Measurements from ENCODE around the gene SORT1. TPM values are rescaled to one million over a fixed set of nuclear protein-coding genes. Genes with fewer than 3 reads are reported as not detected.

The SORT1 gene
- total and polyA plus RNA-seq, 12 donors = 32.8 to 235 (median 119) TPM

DNA sequence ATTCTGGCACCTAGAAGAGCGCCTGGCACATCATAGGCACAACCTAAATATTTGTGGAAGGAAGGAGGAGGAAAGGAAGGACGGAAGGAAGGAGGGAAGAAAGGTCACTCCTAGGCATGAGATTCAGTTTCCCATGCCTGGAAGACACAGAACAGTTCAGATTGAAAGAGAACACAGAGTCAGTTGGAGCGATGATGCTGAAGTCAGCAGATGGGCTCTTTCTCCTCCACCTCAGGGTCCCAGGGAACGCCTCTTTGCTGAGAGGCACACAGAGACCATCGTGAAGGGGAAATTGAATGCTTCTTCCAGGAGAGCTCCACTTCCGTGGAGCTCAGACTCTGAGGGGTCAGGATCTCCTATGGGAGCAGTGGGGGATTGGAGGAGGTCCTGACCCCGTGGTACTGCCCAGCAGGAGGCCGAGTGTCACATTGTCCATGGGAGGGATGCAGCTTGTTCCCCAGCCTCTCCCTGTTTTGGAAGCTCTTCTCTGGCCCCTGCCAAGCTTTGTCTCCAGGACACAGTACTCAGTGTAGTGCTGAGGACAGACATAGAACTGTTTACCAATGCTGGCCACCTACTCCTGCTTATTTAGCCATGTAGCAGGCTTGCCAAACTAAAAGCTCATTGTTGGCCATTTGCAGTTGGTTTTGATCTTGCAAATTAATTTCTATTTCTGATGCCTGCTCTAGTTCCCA lies 93.3 kb downstream of the SORT1 start:
- intact Hi-C loops (cut with DNase I) = no loop called here
- Histone ChIP-seq H3K27ac (peak overlapping the region in 6 of 10 donors; percentile 32 to 50 (median 40)), H3K4me3 (no peak overlapping the region), H3K36me3 (peaks cover 0 to 8% (median 0%) of the 10 kb centered on the region in 9 donors), H3K27me3 (no peaks in the 10 kb centered on the region), H3K4me1 (peaks cover 9 to 70% (median 46%) of the 10 kb centered on the region in 9 donors), H3K9me3 (no peaks in the 10 kb centered on the region)
- no peak for TF ChIP-seq CTCF (IDR thresholded peaks at IDR 0.05)
- ATAC-seq = peak in 7 of 8 donors; percentile 7 to 86 (median 20)
- DNase-seq = peak in 1 of 2 donors; percentile 20
- 42 to 48% methylated on average over 8 of the region's 8 CpGs for WGBS, 2 donors

DNA sequence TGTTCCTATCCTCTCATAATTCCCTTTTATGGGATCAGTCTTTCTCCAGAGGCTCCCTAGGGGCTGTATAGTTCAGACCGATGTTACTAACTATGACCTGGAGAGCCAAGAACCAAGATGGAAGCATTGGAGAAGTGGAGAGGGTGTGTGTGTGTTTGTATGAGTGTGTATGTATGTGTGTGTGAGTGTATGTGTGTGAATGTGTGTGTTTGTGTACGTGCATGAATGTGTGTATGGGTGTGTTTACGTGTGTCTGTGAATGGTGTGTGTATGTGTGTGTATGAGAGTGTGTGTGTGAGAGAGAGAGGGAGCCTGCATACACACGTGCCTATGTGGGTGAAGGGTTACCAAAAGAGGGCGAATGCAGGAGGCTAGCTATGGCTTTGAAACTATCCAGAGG lies 95.8 kb downstream of the SORT1 start:
- Histone ChIP-seq H3K9me3 (no peaks in the 10 kb centered on the region), H3K36me3 (no peaks in the 10 kb centered on the region), H3K27me3 (no peaks in the 10 kb centered on the region), H3K4me1 (peaks cover 6 to 69% (median 50%) of the 10 kb centered on the region in 9 donors), H3K27ac (no peak overlapping the region), H3K4me3 (no peak overlapping the region)
- WGBS, 2 donors = 86 to 89% methylated on average over 5 of the region's 5 CpGs
- DNase-seq (no peak), ATAC-seq (no peak)
- no peak for TF ChIP-seq CTCF (IDR thresholded peaks at IDR 0.05)
- intact Hi-C loops (cut with DNase I) = no loop called here

- Histone ChIP-seq H3K9me3 (no peaks in the 10 kb centered on the region), H3K36me3 (no peaks in the 10 kb centered on the region), H3K4me1 (peaks cover 4 to 58% (median 42%) of the 10 kb centered on the region in 9 donors), H3K4me3 (no peak overlapping the region), H3K27ac (peak overlapping the region in 5 of 10 donors; percentile 62 to 80 (median 75)), H3K27me3 (peaks cover 0 to under 1% (median 0%) of the 10 kb centered on the region in 7 donors)
- intact Hi-C loops (cut with DNase I) = no loop called here
- DNase-seq (no peak), ATAC-seq (no peak)
- WGBS, 2 donors = 74 to 86% methylated on average over 16 of the region's 16 CpGs
- no peak for TF ChIP-seq CTCF (IDR thresholded peaks at IDR 0.05)
Measured at GRCh38 chr1:109300650-109301151, 97.0 kb downstream of the SORT1 start.

- H3K4me3 ChIP-seq = peak overlapping the region in 1 of 10 donors; percentile 3
- H3K36me3 ChIP-seq = no peaks in the 10 kb centered on the region
- TF ChIP-seq CTCF (IDR thresholded peaks at IDR 0.05) = no peak
- peak; percentile 70 to 87 for DNase-seq
- H3K27ac ChIP-seq = peak overlapping the region; percentile 25 to 80 (median 67)
- H3K9me3 ChIP-seq = no peaks in the 10 kb centered on the region
- peak; percentile 50 to 85 (median 67) for ATAC-seq
- intact Hi-C loops (cut with DNase I) = no loop called here
- peaks cover 4 to 48% (median 33%) of the 10 kb centered on the region in 9 donors for H3K4me1 ChIP-seq
- 53 to 59% methylated on average over 20 of the region's 20 CpGs for WGBS, 2 donors
- H3K27me3 ChIP-seq = peaks cover 0 to 5% (median 0%) of the 10 kb centered on the region in 7 donors
Measured at GRCh38 chr1:109299558-109300343, 98.0 kb downstream of the SORT1 start.

Data from heart right ventricle (tissue), 16 donors.